PC-9 (cell line): Measurements from ENCODE around the gene CYP4A11. TPM values are rescaled to one million over a fixed set of nuclear protein-coding genes. Genes with fewer than 3 reads are reported as not detected.
A peak's percentile ranks its signal among the peaks of the same experiment; 100 is the strongest.
"Not testable (repeated sequence)": the region's sequence is repeated elsewhere in the genome, so short reads cannot be mapped to it uniquely, and the experiment has no call there.

Source experiments
- BruUV-seq: library from RNA; stranded (reverse); fragments of 400-500 nt; replicated peaks from 2 replicates; lab custom pipeline; 2021; lab: Mats Ljungman, UMichigan
- CTCF ChIA-PET: fragments of 300-600 bp; sonication (Branson Sonifier 250); formaldehyde crosslinking; loops from one replicate; lab custom pipeline; 2022; ENCODE audit warnings: antibody characterized with exemption; lab: Charles Lee
- POLR2A ChIA-PET: fragments of 300-600 bp; sonication (Branson Sonifier 250); formaldehyde crosslinking; loops from one replicate; lab custom pipeline; 2022; ENCODE audit warnings: antibody characterized with exemption; ENCODE audit not compliant: unreplicated experiment; lab: Charles Lee
- DNase-seq, 2 experiments: peaks; one replicate each; pipeline versions ENCODE4 v3.0.0 to v3.0.0-alpha.2; 2015 to 2022; ENCODE audit warnings: mixed read lengths in 1 of 2
- H2AFZ ChIP-seq: fragments of 200-600 bp; sonication (generic); 2 replicates; pipeline ENCODE4 v1.8.1; 2017; ENCODE audit warnings: antibody characterized with exemption
- H3F3A ChIP-seq: fragments of 200-600 bp; sonication (generic); 2 replicates; pipeline ENCODE4 v1.8.1; 2017; ENCODE audit warnings: antibody characterized with exemption, mild to moderate bottlenecking, low read depth; ENCODE audit not compliant: insufficient read depth
- H3K27ac ChIP-seq: fragments of 200-600 bp; sonication (generic); 2 replicates; pipeline ENCODE4 v1.6.1; 2016; ENCODE audit warnings: mixed run types
- H3K27me3 ChIP-seq: fragments of 200-600 bp; sonication (generic); 2 replicates; pipeline ENCODE4 v1.6.1; 2016; ENCODE audit warnings: low read depth, mixed run types; ENCODE audit not compliant: insufficient read depth
- H3K36me3 ChIP-seq: fragments of 200-600 bp; sonication (generic); 2 replicates; pipeline ENCODE4 v1.6.1; 2016; ENCODE audit warnings: low read depth, mixed run types
- H3K4me1 ChIP-seq: fragments of 200-600 bp; sonication (generic); replicated peaks from 2 replicates; pipeline ENCODE4 v1.6.1; 2016; ENCODE audit warnings: mixed run types; ENCODE audit not compliant: insufficient read depth
- H3K4me2 ChIP-seq: fragments of 200-600 bp; sonication (generic); 2 replicates; pipeline ENCODE4 v1.6.1; 2017; ENCODE audit warnings: mixed run types
- H3K4me3 ChIP-seq: fragments of 200-600 bp; sonication (generic); 2 replicates; pipeline ENCODE4 v1.6.1; 2016; ENCODE audit warnings: mixed run types
- H3K79me2 ChIP-seq: fragments of 200-600 bp; sonication (generic); 2 replicates; pipeline ENCODE4 v1.6.1; 2017; ENCODE audit warnings: low read depth, mixed run types
- H3K9me2 ChIP-seq: fragments of 200-600 bp; sonication (generic); 2 replicates; pipeline ENCODE4 v1.8.1; 2017; ENCODE audit warnings: mild to moderate bottlenecking; ENCODE audit not compliant: insufficient read depth
- H3K9me3 ChIP-seq: fragments of 200-600 bp; sonication (generic); 2 replicates; pipeline ENCODE4 v1.8.1; 2016; ENCODE audit warnings: low read depth; ENCODE audit not compliant: insufficient read depth
- H4K20me1 ChIP-seq: fragments of 200-600 bp; sonication (generic); 2 replicates; pipeline ENCODE4 v1.8.1; 2017; ENCODE audit not compliant: insufficient read depth
- EZH2 ChIP-seq: fragments of 200-600 bp; sonication (generic); IDR thresholded peaks from 2 replicates; pipeline ENCODE4 v1.8.0; 2017; ENCODE audit warnings: antibody characterized with exemption, low read depth
- intact Hi-C: fragments of 100-400 bp; cut with micrococcal nuclease; formaldehyde crosslinking; loops from one replicate; pipeline ENCODE4 v1.10.0; 2022; ENCODE audit not compliant: unreplicated experiment
- total RNA-seq: library from RNA; stranded (reverse); gene quantifications from 2 replicates; pipeline ENCODE4 v1.2.3, GENCODE V29; 2021
- TF ChIP-seq, protein P1 (sequence below): fragments of 200-600 bp; sonication (generic); conservative IDR thresholded peaks from 2 replicates; pipeline ENCODE4 v1.6.1; 2017; ENCODE audit warnings: mixed run types, antibody characterized with exemption, mild to moderate bottlenecking, moderate library complexity

Gene CYP4A11
- total RNA-seq, 1 experiment from 2014 or later, result not detected

GRCh38 chr1:46903481-46903880 is 37.8 kb downstream of the CYP4A11 start:
- CTCF ChIA-PET, result no interaction called here

DNA sequence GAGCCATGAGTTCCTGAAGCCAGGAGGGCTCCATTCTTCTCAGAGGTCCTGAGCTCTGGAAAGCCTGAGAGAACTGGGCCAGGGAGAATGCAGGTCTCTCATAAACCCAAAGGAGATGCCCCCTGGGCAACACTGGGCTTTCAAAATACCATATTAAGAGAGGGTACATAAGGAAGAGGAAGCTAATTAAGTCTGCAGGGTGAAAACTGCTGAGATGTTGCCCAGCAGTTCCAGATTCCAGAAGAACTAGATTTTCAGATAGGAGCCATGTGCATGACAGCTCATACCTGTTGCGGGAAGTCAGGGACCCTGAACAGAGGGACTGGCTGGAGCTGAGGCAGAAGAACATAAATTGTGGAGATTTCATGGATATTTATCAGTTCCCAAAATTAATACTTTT is 40.9 kb downstream of the CYP4A11 start:
- Histone ChIP-seq H4K20me1 (no peaks in the 10 kb centered on the region), H3K4me1 (peaks cover 4% of the 10 kb centered on the region; the same call in 1 of the 2 replicates), H3K4me3 (no peak overlapping the region), H3K79me2 (no peaks in the 10 kb centered on the region), H3K9me3 (no peaks in the 10 kb centered on the region), H3K9me2 (no peaks in the 10 kb centered on the region), H2AFZ (no peak overlapping the region), H3F3A (no peaks in the 10 kb centered on the region), H3K27ac (no peak overlapping the region), H3K27me3 (no peaks in the 10 kb centered on the region), H3K4me2 (no peak overlapping the region), H3K36me3 (no peaks in the 10 kb centered on the region)
- ChIA-PET POLR2A (no interaction called here), CTCF (no interaction called here)
- TF ChIP-seq EZH2, result no peak
- TF ChIP-seq, protein P1, sequence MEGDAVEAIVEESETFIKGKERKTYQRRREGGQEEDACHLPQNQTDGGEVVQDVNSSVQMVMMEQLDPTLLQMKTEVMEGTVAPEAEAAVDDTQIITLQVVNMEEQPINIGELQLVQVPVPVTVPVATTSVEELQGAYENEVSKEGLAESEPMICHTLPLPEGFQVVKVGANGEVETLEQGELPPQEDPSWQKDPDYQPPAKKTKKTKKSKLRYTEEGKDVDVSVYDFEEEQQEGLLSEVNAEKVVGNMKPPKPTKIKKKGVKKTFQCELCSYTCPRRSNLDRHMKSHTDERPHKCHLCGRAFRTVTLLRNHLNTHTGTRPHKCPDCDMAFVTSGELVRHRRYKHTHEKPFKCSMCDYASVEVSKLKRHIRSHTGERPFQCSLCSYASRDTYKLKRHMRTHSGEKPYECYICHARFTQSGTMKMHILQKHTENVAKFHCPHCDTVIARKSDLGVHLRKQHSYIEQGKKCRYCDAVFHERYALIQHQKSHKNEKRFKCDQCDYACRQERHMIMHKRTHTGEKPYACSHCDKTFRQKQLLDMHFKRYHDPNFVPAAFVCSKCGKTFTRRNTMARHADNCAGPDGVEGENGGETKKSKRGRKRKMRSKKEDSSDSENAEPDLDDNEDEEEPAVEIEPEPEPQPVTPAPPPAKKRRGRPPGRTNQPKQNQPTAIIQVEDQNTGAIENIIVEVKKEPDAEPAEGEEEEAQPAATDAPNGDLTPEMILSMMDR, result no peak
- BruUV-seq, result no TSS peak
- peak in 1 of 2 experiments; percentile 52 for DNase-seq
- intact Hi-C loops, result no loop called here

More at GRCh38 chr1:46903481-46903880, 37.8 kb downstream of the CYP4A11 start:
- Histone ChIP-seq H3K27ac (no peak overlapping the region), H3K9me3 (no peaks in the 10 kb centered on the region), H3K4me2 (no peak overlapping the region; the same call in 1 of the 2 replicates), H3K4me1 (peaks cover 4% of the 10 kb centered on the region; the same call in 1 of the 2 replicates), H3K79me2 (no peaks in the 10 kb centered on the region), H4K20me1 (no peaks in the 10 kb centered on the region), H3F3A (no peaks in the 10 kb centered on the region), H2AFZ (no peak overlapping the region), H3K27me3 (no peaks in the 10 kb centered on the region), H3K9me2 (no peaks in the 10 kb centered on the region), H3K4me3 (no peak overlapping the region), H3K36me3 (no peaks in the 10 kb centered on the region)
- no TSS peak for BruUV-seq
- POLR2A ChIA-PET, result no interaction called here
- peak in 1 of 2 experiments; percentile 71 for DNase-seq
- intact Hi-C loops, result no loop called here
- no peak for TF ChIP-seq EZH2
- TF ChIP-seq, protein P1, result no peak

DNA sequence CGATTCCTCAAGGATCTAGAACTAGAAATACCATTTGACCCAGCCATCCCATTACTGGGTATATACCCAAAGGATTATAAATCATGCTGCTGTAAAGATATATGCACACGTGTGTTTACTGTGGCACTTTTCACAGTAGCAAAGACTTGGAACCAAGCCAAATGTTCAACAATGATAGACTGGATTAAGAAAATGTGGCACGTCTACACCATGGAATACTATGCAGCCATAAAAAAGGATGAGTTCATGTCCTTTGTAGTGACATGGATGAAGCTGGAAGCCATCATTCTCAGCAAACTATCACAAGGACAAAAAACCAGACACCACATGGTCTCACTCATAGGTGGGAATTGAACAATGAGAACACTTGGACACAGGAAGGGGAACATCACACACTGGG is 59.6 kb downstream of the CYP4A11 start:
- H3F3A ChIP-seq, H3K27me3 ChIP-seq, H4K20me1 ChIP-seq, intact Hi-C loops, H3K4me3 ChIP-seq, POLR2A ChIA-PET, BruUV-seq, H3K27ac ChIP-seq, H3K36me3 ChIP-seq, H3K4me2 ChIP-seq, DNase-seq, CTCF ChIA-PET, H2AFZ ChIP-seq, H3K4me1 ChIP-seq, H3K9me2 ChIP-seq, H3K9me3 ChIP-seq, H3K79me2 ChIP-seq: not testable (repeated sequence)

Other genes starting within 250 kb of the CYP4A11 start
- 71.1 and 95.4 TPM in 2 replicates for gene EFCAB14, start 222.4 kb downstream of the CYP4A11 start, total RNA-seq
- 3.1 and 3.5 TPM in 2 replicates for gene CYP4B1, start 142.4 kb downstream of the CYP4A11 start, total RNA-seq
- not detected in 2 replicates for gene CYP4X1, start 82.2 kb upstream of the CYP4A11 start, total RNA-seq
- not detected in 2 replicates for gene CYP4Z1, start 125.8 kb upstream of the CYP4A11 start, total RNA-seq
- not detected in 2 replicates for gene CYP4A22, start 196.0 kb upstream of the CYP4A11 start, total RNA-seq
- 6.2 and 8.5 TPM in 2 replicates for gene PDZK1IP1, start 248.6 kb upstream of the CYP4A11 start, total RNA-seq